Nucleus accumbens (tissue), 56 donors: ENCODE data around the gene TMEM231.
A peak's percentile ranks its signal among the peaks of the same experiment; 100 is the strongest.
"Not testable (repeated sequence)": the region's sequence is repeated elsewhere in the genome, so short reads cannot be mapped to it uniquely, and the experiment has no call there.

ENCODE experiments used
- DNase-seq, 56 donors: peaks; one replicate each; lab custom pipeline; 2025; lab: John Stamatoyannopoulos, UW

TMEM231 gene, protein sequence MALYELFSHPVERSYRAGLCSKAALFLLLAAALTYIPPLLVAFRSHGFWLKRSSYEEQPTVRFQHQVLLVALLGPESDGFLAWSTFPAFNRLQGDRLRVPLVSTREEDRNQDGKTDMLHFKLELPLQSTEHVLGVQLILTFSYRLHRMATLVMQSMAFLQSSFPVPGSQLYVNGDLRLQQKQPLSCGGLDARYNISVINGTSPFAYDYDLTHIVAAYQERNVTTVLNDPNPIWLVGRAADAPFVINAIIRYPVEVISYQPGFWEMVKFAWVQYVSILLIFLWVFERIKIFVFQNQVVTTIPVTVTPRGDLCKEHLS

GRCh38 chr16:75555707-75556430, at the start of gene TMEM231:
TMEM231 (minus strand) TSS chr16:75556252; CDS start chr16:75556209, 43 bp downstream.
- DNase-seq, result peak in 55 of 56 donors; percentile 64 to 99 (median 93)

GRCh38 chr16:75603241-75603640, 47.2 kb upstream of the TMEM231 start:
- DNase-seq, result no peak

GRCh38 chr16:75599452-75600277, 43.6 kb upstream of the TMEM231 start:
- no peak for DNase-seq

DNA sequence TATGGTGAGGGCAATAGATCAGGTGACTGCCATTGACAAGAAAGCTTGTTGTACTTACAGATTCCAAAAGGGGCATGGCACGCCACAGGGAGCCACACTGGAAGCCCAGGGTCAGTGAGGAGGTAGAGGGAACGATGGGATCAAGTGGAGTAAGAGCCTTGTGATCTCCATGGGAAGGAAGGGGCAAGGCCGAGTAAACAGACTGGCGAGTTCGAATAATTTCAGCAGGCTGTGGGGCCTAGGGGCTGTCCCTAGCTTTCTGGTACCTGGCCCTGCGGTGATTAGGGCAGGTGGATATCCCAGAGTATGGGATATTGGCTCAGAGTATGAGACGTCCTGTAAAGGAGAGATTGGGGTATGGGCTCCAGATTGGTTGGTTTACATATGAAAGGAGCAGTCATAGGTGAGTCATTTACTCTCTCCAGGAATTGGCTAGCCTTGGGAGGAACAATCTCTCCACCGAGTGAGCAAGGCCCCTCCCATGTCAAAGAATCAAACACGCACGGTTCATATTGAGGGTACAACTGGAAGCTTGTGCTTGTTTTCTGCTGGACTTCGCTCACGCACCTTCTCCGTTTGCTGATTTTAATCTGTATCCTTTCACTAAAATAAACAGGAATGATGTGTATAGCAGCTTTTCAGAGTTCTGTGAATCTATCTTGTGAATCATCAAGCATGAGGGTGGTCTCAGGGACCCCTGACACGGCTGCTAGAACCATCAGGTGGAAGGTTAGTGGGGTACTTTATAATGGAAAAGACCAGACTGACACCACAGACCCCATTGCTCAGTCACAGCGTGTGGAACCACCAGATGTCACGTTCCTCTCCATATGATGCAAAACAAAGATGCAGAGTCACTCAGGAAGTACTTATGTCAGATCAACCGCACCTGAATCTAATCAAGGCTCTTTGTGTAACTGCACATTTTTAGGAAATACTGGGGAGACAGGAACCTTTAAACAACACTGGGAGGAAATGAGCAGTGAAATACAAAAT, 38.1 kb upstream of the TMEM231 start:
- no peak for DNase-seq

DNA sequence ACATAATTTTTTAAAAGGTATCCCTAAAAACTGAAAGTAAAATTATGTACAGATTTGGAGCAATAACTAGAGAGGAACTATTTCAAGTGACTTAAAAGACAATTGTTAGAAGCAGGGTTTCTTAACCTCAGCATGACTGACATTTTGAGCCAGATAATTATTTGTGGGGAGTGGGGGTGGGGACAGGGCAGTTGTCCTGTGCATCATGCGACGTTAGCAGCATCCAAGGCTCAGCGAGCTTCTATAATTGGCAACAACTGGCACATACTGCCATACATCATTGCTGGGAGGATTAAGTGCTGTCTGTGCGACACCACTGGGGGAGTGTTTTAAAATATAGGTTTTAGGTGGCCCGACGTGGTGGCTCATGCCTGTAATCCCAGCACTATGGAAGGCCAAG, 37.3 kb upstream of the TMEM231 start:
- DNase-seq, result no peak

- not testable (repeated sequence) for DNase-seq
Observed at GRCh38 chr16:75591927-75592326, 35.9 kb upstream of the TMEM231 start.

- DNase-seq, result peak in 31 of 56 donors; percentile 3 to 62 (median 18)
Observed at GRCh38 chr16:75590920-75591843, 35.1 kb upstream of the TMEM231 start.

DNA sequence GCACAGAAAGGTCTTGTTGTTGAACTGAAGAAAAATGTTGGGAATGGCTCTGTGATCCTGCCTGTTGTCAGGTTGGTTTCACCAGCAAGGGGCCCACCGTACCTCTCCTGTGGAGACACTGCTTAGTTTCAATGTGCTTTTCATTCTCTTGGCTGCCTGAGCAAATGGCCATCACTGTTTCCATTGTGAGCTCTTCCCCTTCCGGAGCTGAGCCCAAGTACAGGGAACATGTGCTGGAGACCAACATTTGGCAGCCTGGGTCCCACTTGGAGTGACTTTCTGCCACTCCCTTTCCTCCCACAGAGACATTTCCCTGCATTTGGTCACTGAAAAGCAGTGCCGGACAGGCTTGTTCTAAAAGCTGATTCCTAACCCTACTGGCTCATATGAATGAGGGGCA, 33.3 kb upstream of the TMEM231 start:
- peak in 14 of 56 donors; percentile 5 to 46 (median 18) for DNase-seq

DNA sequence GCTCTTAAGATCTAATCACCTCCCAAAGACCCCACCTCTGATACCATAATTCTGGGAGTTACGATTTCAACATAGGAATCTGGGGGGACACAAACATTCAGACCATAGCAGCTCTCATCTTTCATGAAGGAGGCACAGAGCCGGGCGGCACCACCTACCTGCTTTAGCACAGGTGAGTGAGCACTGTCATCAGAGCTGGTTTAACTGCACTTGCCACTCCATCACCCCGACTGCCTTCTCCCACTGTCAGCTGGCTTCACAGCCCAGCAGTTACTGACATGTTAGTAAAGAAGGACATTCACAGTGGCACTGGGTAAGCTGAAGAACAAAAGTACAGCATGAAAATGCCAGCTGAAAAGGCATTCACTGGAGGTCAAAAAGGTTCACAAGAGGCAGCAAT, 32.7 kb upstream of the TMEM231 start:
- DNase-seq, result no peak

DNA sequence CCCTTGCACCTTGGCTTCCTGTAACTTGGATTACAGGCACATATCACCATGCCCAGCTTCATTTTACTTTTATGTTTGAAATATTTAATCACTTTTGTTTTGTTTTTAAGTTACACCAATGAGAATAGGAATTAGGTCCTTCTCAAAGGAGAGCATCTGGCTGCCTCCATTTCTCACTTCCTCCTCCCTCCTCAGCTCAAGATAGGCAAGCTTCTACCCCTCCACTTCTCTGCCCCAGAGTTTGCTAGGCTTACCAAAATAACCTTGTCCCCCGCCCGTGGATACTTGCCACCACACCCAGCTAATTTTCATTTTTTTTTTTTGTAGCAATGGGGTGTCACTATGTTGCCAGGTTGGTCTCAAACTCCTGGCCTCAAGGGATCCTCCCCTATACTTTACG, 28.1 kb upstream of the TMEM231 start:
- DNase-seq, result no peak

DNA sequence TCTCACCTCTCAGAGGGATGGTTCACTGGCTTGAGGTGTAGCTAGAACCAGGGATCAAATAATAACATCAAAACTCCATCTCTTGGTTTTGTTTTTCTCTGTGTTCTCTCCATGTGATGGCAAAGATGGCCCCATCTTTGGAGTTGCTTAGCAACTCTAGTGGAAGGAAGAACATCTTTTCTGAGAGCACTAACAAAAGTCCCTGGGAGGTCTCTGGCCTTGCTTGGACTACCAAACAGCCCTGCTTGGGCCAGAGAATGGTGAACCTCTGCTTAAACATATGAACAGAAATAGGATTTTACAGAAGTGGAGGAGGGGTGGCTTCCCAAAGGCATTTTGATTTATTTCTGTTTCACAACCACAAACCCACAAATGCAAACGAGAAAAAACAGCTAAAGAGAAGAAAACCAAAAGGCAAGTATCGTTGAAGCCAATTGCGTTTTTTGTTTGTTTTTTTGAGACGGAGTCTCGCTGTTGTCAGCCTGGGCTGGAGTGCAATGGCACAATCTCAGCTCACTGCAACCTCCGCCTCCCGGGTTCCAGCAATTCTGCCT, 23.3 kb upstream of the TMEM231 start:
- peak in 1 of 56 donors; percentile 7 for DNase-seq

- no peak for DNase-seq
Observed at GRCh38 chr16:75578725-75579124, 22.7 kb upstream of the TMEM231 start.

GRCh38 chr16:75578212-75578611, 22.2 kb upstream of the TMEM231 start:
- DNase-seq, result no peak

DNA sequence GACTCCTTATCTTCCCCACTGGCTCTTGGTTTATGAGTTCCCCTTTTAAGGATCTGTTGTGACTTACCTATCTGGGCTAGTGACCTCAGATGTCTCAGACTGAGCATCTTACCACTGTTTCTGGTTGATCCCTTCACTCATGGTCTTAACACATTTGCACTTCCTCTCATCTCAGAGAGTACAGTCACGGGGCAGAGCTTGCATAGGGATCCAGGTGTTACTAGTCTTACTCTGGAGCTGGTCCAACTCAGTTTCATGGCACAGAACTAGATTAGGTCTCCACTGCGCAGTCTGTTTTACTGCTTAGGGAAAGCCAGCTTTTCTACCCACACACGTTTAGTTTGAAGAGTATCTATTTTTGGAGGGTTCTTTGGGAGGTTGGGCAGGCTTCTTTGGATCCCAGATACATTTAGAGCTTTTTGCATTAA, 20.3 kb upstream of the TMEM231 start:
- peak in 23 of 56 donors; percentile 13 to 62 (median 27) for DNase-seq

DNA sequence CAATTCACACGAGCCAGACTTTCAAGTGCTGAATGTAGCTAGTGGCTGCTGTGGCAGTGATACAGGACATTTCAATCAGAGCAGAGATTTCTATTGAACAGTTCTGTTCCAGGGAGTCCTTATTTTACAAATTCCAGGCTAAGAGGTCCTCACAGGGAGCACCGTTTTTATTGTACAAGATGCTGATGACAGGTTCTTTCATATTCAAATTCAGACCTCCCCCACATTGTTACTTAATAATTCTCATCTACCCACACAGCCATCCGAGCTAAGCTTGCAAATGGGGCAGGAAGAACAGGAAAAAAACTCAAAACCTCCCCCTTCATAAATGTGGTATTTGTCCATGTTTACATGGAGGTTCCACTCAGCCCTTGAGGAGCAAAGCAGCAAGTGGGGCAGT, 19.9 kb upstream of the TMEM231 start:
- DNase-seq, result peak in 8 of 56 donors; percentile 10 to 59 (median 35)

GRCh38 chr16:75573955-75574354, 17.9 kb upstream of the TMEM231 start:
- no peak for DNase-seq

- DNase-seq, result peak in 1 of 56 donors; percentile 26
Observed at GRCh38 chr16:75572864-75573542, 17.0 kb upstream of the TMEM231 start.
